Endodermal cell (in vitro differentiated cells): ENCODE results near the gene RPTN. TPM values are rescaled to one million over a fixed set of nuclear protein-coding genes. Genes with fewer than 3 reads are reported as not detected.

Experiments
- DNase-seq: peaks from one replicate; pipeline ENCODE4 v3.0.0-alpha.2; 2017
- H3K27ac ChIP-seq: 2 replicates; pipeline ENCODE4 v1.5.1; 2013; ENCODE audit warnings: mild to moderate bottlenecking, low read depth, low read length, moderate library complexity
- H3K27me3 ChIP-seq: 2 replicates; pipeline ENCODE4 v1.6.1; 2013; ENCODE audit warnings: mild to moderate bottlenecking, low read length, moderate library complexity; ENCODE audit not compliant: insufficient read depth, control insufficient read depth, poor library complexity, severe bottlenecking
- H3K36me3 ChIP-seq: 2 replicates; pipeline ENCODE4 v1.7.0; 2013; ENCODE audit warnings: mild to moderate bottlenecking, low read length, moderate library complexity; ENCODE audit not compliant: control insufficient read depth, insufficient read depth
- H3K4me1 ChIP-seq: one replicate; pipeline ENCODE4 v1.7.0; 2013; ENCODE audit warnings: low read length; ENCODE audit not compliant: control insufficient read depth, insufficient read depth
- H3K4me3 ChIP-seq: 2 replicates; pipeline ENCODE4 v1.5.1; 2013; ENCODE audit warnings: mild to moderate bottlenecking, low read length, moderate library complexity
- H3K9ac ChIP-seq: 2 replicates; pipeline ENCODE4 v1.6.1; 2013; ENCODE audit warnings: mild to moderate bottlenecking, low read length, moderate library complexity; ENCODE audit not compliant: poor library complexity, severe bottlenecking; ENCODE audit errors: extremely low read depth
- H3K9me3 ChIP-seq: 2 replicates; pipeline ENCODE4 v1.6.1; 2013; ENCODE audit warnings: mild to moderate bottlenecking, low read length, moderate library complexity; ENCODE audit not compliant: control insufficient read depth
- H3K27ac Mint-ChIP-seq: 2 replicates; pipeline ENCODE4 v1.8.0; 2020; ENCODE audit warnings: mixed read lengths
- H3K27me3 Mint-ChIP-seq: 2 replicates; pipeline ENCODE4 v1.8.0; 2021; ENCODE audit warnings: mild to moderate bottlenecking, mixed read lengths; ENCODE audit not compliant: insufficient read depth
- H3K36me3 Mint-ChIP-seq: 2 replicates; pipeline ENCODE4 v1.8.0; 2020; ENCODE audit warnings: low read depth, mixed read lengths
- H3K4me1 Mint-ChIP-seq: 2 replicates; pipeline ENCODE4 v1.8.0; 2020; ENCODE audit warnings: mixed read lengths
- H3K4me3 Mint-ChIP-seq: 2 replicates; pipeline ENCODE4 v1.8.0; 2020; ENCODE audit warnings: mild to moderate bottlenecking, moderate library complexity, mixed read lengths
- H3K9me3 Mint-ChIP-seq: 2 replicates; pipeline ENCODE4 v1.8.0; 2020; ENCODE audit warnings: mild to moderate bottlenecking, mixed read lengths
- CTCF ChIP-seq: fragments of 200-600 bp; sonication (generic); conservative IDR thresholded peaks from 2 replicates; pipeline ENCODE4 v1.5.0; 2021; ENCODE audit warnings: antibody characterized with exemption, mild to moderate bottlenecking
- WGBS, 2 experiments: methylation state at CpG; one replicate each; pipeline versions ENCODE4 v1.1.5 to v1.1.7; 2013; ENCODE audit warnings: missing lambda C conversion rate in 2 of 2, mixed read lengths in 1 of 2; ENCODE audit not compliant: insufficient coverage in 1 of 2, insufficient read length in 1 of 2; 5-methylcytosine and 5-hydroxymethylcytosine counted together
- total RNA-seq, 2 donors: library from RNA; stranded (reverse); fragmentation: NEBNext Ultra II Directional in 1 of 2; extraction: Animal tissue kit (Norgen Biotek cat#: 25700) in 1 of 2; gene quantifications; 2 replicates in 1 of 2; 3 replicates in 1 of 2; pipeline ENCODE4 v1.2.1, GENCODE V29; 2021

The RPTN gene
- total RNA-seq, 2 donors from 2014 or later = not detected

GRCh38 chr1:152179566-152179965, 20.5 kb upstream of the RPTN start:
- H3K27me3 Mint-ChIP-seq = peaks cover 8% of the 10 kb centered on the region
- no peak overlapping the region for H3K27ac Mint-ChIP-seq
- Histone ChIP-seq H3K27me3 (no peaks in the 10 kb centered on the region), H3K9me3 (no peaks in the 10 kb centered on the region), H3K9ac (no peak overlapping the region), H3K4me3 (no peak overlapping the region), H3K4me1 (no peaks in the 10 kb centered on the region), H3K36me3 (no peaks in the 10 kb centered on the region), H3K27ac (no peak overlapping the region)
- no peak for DNase-seq
- H3K4me1 Mint-ChIP-seq = no peaks in the 10 kb centered on the region
- H3K36me3 Mint-ChIP-seq = no peaks in the 10 kb centered on the region
- TF ChIP-seq CTCF = no peak
- WGBS, 2 experiments = 92% methylated on average over 1 of the region's 1 CpG; no CpG with 5 or more reads in 1 of the 2 experiments
- H3K9me3 Mint-ChIP-seq = peaks cover 5% of the 10 kb centered on the region
- no peak overlapping the region for H3K4me3 Mint-ChIP-seq

- DNase-seq = no peak
- Histone ChIP-seq H3K27ac (no peak overlapping the region), H3K36me3 (no peaks in the 10 kb centered on the region), H3K9me3 (peaks cover 16% of the 10 kb centered on the region), H3K27me3 (no peaks in the 10 kb centered on the region), H3K4me1 (no peaks in the 10 kb centered on the region), H3K4me3 (no peak overlapping the region), H3K9ac (no peak overlapping the region)
- peaks cover 34% of the 10 kb centered on the region for H3K27me3 Mint-ChIP-seq
- no peaks in the 10 kb centered on the region for H3K4me1 Mint-ChIP-seq
- 53 to 64% methylated on average over 3 to 5 of the region's 5 CpGs for WGBS, 2 experiments
- peaks cover 2% of the 10 kb centered on the region for H3K9me3 Mint-ChIP-seq
- no peaks in the 10 kb centered on the region for H3K36me3 Mint-ChIP-seq
- H3K27ac Mint-ChIP-seq = no peak overlapping the region
- no peak for TF ChIP-seq CTCF
- H3K4me3 Mint-ChIP-seq = no peak overlapping the region
Measured at GRCh38 chr1:152170287-152170905, 11.4 kb upstream of the RPTN start.

GRCh38 chr1:152169366-152170025, 10.5 kb upstream of the RPTN start:
- H3K27ac ChIP-seq = no peak overlapping the region
- Mint-ChIP-seq H3K36me3 (no peaks in the 10 kb centered on the region), H3K4me3 (no peak overlapping the region), H3K9me3 (peaks cover 2% of the 10 kb centered on the region), H3K4me1 (no peaks in the 10 kb centered on the region), H3K27me3 (peaks cover 31% of the 10 kb centered on the region), H3K27ac (no peak overlapping the region)
- TF ChIP-seq CTCF = no peak
- DNase-seq = no peak
- no peaks in the 10 kb centered on the region for H3K36me3 ChIP-seq
- no peak overlapping the region for H3K9ac ChIP-seq
- no peaks in the 10 kb centered on the region for H3K4me1 ChIP-seq
- WGBS, 2 experiments = 46 to 83% methylated on average over 3 to 4 of the region's 4 CpGs
- H3K4me3 ChIP-seq = no peak overlapping the region
- peaks cover 16% of the 10 kb centered on the region for H3K9me3 ChIP-seq
- H3K27me3 ChIP-seq = no peaks in the 10 kb centered on the region
